Activated T-cell treated with anti-CD3 and anti-CD28 coated beads, Interleukin-2, amount 50 U/mL, for 4 hours (primary cell): ENCODE measurements around the gene FARS2. TPM values are rescaled to one million over a fixed set of nuclear protein-coding genes. Genes with fewer than 3 reads are reported as not detected.
A peak's percentile ranks its signal among the peaks of the same experiment; 100 is the strongest.
"Not testable (repeated sequence)": the region's sequence is repeated elsewhere in the genome, so short reads cannot be mapped to it uniquely, and the experiment has no call there.

Experiments used
- ATAC-seq, 2 donors: fragments of 200-7000 bp; cut with Tn5 transposase; one replicate each; pipeline ENCODE4 v1.10.0; 2021
- DNase-seq: peaks from one replicate; pipeline ENCODE4 v3.0.0-alpha.2; 2020
- H3K27me3 Mint-ChIP-seq: one replicate; pipeline ENCODE4 v1.8.0; 2021; ENCODE audit warnings: low read depth, mixed read lengths
- H3K36me3 Mint-ChIP-seq: one replicate; pipeline ENCODE4 v1.8.0; 2022; ENCODE audit warnings: mixed read lengths; ENCODE audit not compliant: insufficient read depth
- H3K4me1 Mint-ChIP-seq: one replicate; pipeline ENCODE4 v1.8.0; 2021; ENCODE audit warnings: low read depth, mixed read lengths
- H3K4me3 Mint-ChIP-seq: one replicate; pipeline ENCODE4 v1.8.0; 2021; ENCODE audit warnings: mild to moderate bottlenecking, moderate library complexity, mixed read lengths
- H3K9me3 Mint-ChIP-seq: one replicate; pipeline ENCODE4 v1.8.0; 2021; ENCODE audit warnings: mixed read lengths
- total RNA-seq, 3 donors: library from RNA; stranded (reverse); gene quantifications; one replicate each; pipeline ENCODE4 v1.2.1, GENCODE V29; 2021

The FARS2 gene
- total RNA-seq, 3 donors from 2014 or later: 28.3 to 31.0 (median 29.9) TPM

DNA sequence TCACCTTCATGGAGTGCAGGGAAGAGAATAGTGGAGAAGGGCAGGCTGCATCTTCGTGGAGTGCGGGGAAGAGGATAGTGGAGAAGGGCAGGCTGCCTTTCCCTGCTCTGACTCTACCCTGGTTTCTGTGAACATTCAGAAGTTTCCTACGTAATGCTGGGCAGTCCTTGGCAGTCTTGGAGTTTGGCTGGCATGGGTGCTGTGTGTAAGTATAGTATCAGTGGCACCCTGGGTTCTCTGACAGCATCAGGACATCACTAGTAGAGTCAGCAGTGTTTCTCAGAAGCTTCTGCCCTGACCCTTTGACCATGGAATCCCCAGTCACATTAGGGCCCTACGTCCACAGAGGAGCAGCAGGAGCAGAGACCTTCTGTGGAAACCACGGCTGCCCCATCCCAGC lies 392.5 kb downstream of the FARS2 start:
- ATAC-seq: no peak
- Mint-ChIP-seq H3K27me3 (no peaks in the 10 kb centered on the region), H3K9me3 (no peaks in the 10 kb centered on the region), H3K4me3 (no peak overlapping the region), H3K36me3 (peaks cover 28% of the 10 kb centered on the region), H3K4me1 (no peaks in the 10 kb centered on the region)
- DNase-seq: no peak

DNA sequence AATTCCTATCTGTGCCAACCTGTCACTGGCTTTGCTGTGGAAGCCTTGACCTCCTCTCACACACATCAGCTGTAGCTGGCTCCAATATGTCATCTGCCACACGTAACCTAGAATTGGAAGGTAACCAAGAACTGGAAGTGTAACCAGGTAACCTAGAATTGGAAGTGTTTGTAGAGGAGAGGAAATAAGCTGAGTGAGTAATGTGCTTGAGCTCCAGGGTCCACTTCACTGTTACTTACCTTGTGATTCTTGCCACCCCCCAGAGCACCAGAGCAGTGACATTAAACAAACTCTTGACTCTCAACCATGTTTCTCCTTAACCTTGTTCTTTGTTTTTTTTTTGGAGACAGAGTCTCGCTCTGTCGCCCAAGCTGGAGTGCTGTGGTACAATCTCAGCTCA lies 394.9 kb downstream of the FARS2 start:
- no peak for ATAC-seq
- peaks cover 5% of the 10 kb centered on the region for H3K4me1 Mint-ChIP-seq
- H3K27me3 Mint-ChIP-seq: no peaks in the 10 kb centered on the region
- no peak for DNase-seq
- H3K4me3 Mint-ChIP-seq: no peak overlapping the region
- peaks cover 23% of the 10 kb centered on the region for H3K36me3 Mint-ChIP-seq
- H3K9me3 Mint-ChIP-seq: no peaks in the 10 kb centered on the region

DNA sequence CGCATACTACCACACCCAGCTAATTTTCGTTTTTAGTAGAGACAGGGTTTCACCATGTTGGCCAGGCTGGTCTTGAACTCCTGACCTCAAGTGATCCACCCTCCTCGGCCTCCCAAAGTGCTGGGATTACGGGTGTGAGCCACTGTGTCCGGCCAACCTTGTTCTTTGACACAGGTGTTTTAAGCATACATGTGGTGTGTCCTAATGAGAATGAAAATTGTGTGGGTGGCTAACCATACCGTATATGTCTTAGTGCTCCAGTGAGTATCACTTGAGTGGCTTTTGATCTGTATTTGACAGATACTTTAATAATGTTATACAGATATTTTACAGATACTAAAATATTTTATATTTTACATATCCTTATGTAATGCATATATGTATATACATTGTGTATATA lies 395.4 kb downstream of the FARS2 start:
- DNase-seq, H3K4me3 Mint-ChIP-seq, H3K27me3 Mint-ChIP-seq, H3K4me1 Mint-ChIP-seq, ATAC-seq, H3K9me3 Mint-ChIP-seq: not testable (repeated sequence)
- H3K36me3 Mint-ChIP-seq: peaks cover 23% of the 10 kb centered on the region

DNA sequence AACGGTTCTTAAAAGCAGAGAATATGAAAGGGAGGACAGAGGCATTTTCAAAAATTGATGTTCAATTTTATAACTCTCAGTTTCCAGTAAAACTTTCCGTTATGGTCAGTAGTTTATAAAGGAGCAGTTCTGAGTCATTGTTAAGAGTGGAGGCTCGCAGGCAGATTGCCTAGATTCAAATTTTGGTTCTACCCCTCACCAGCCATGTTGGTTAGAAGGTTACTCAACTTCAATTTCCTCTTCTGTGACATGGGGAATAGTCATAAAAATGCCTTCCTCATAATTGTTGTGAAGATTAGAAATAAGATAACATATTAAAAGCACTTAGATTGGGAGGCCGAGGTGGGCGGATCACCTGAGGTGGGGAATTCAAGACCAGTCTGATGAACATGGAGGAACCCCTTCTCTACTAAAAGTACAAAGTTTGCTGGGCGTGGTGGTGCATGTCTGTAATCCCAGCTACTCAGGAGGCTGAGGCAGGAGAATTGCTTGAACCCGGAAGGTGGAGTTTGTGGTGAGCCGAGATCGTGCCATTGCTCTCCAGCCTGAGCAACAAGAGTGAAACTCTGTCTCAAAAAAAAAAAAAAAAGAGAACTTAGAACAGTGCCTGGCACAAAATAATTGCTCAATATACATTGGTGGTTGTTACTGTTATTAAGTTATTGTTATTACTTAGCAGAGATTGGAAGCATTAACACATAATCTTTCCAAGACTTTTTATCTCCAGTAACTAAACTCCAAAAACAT lies 396.5 kb downstream of the FARS2 start:
- H3K4me1 Mint-ChIP-seq: peaks cover 9% of the 10 kb centered on the region
- H3K36me3 Mint-ChIP-seq: peaks cover 21% of the 10 kb centered on the region
- DNase-seq (no peak), ATAC-seq (no peak)
- H3K9me3 Mint-ChIP-seq: no peaks in the 10 kb centered on the region
- no peaks in the 10 kb centered on the region for H3K27me3 Mint-ChIP-seq
- H3K4me3 Mint-ChIP-seq: no peak overlapping the region

DNA sequence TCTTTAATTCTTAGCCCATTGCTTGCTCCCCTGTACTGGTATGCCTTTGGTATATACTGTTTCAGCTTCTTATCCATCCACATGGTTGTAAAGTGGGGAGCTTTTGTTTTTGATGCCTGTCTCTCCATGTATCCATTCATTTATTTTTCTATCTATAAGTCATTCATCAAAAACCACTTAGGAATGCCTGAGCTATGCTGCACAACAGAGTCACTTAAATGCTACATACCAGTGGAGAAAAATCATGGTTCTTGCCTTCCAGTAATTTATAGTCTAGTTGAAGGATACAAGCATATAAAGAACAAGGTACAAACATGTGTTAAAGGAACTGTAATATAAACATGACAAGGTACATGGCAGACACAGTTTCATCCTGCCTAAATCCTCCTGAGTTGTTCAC lies 398.2 kb downstream of the FARS2 start:
- no peak overlapping the region for H3K4me3 Mint-ChIP-seq
- no peak for DNase-seq
- ATAC-seq: no peak
- peaks cover 23% of the 10 kb centered on the region for H3K4me1 Mint-ChIP-seq
- H3K27me3 Mint-ChIP-seq: no peaks in the 10 kb centered on the region
- peaks cover 16% of the 10 kb centered on the region for H3K36me3 Mint-ChIP-seq
- no peaks in the 10 kb centered on the region for H3K9me3 Mint-ChIP-seq

DNA sequence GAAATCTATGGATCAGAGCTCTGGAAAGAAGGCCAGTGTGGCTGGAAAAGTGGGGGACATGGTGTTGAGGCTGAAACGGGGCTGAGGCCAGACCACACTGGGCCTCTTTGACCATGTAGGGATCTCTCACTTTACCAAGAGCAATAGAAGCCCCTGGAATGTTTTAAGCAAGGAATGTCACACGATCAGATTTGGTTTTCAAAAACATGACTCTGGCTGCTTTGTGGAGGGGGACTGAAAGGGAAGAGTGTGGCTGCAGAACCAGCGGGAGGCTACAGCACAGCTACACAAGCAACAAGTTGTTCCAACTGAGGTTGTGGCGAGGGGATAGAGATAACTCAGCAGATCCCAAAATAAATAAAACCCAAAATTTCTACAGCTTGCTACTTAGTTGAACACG lies 399.5 kb downstream of the FARS2 start:
- H3K4me3 Mint-ChIP-seq: no peak overlapping the region
- ATAC-seq (no peak), DNase-seq (no peak)
- H3K9me3 Mint-ChIP-seq: no peaks in the 10 kb centered on the region
- H3K4me1 Mint-ChIP-seq: peaks cover 36% of the 10 kb centered on the region
- peaks cover 8% of the 10 kb centered on the region for H3K36me3 Mint-ChIP-seq
- no peaks in the 10 kb centered on the region for H3K27me3 Mint-ChIP-seq

DNA sequence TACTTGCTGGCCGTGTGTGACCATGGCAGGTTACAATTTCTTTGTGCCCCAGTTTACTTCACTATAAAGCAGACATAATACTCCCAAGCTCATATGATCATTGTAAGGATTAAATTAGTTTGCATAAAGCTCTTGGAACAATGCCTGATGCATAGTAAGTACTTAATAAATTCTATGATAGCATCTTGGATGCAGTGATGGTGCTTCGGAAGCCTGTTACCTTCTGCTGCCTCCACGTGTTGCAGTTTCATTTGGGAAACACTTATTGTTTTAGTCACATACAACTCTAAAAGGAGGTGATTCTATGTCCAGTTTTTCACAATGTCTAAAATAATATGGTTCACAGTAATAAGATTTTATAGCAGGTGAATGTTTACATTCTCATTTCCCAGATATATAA lies 401.5 kb downstream of the FARS2 start:
- Mint-ChIP-seq H3K27me3 (no peaks in the 10 kb centered on the region), H3K4me3 (no peak overlapping the region), H3K4me1 (peaks cover 51% of the 10 kb centered on the region), H3K36me3 (peaks cover 5% of the 10 kb centered on the region), H3K9me3 (no peaks in the 10 kb centered on the region)
- DNase-seq: no peak
- no peak for ATAC-seq

DNA sequence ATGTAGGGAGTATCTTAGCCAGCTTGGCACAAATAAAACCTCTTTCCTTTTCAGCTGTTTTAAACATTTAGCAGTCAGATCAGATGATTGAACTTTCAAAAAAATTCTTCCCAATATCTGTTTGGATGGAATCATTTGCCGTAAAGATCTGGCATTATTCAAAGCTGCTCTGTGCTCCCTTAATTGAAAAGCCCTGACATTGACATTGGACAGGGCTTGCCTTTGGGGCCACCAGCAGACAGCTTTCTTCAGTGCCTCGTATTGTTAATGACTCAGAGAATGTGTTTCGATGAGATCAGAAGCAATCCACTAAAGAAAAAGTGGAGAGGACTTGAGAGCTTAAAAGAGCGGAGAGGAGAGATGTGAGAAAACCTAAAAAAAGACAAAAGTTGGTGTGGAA lies 401.9 kb downstream of the FARS2 start:
- Mint-ChIP-seq H3K36me3 (peaks cover 4% of the 10 kb centered on the region), H3K9me3 (no peaks in the 10 kb centered on the region), H3K27me3 (no peaks in the 10 kb centered on the region), H3K4me3 (no peak overlapping the region), H3K4me1 (peaks cover 56% of the 10 kb centered on the region)
- no peak for ATAC-seq
- no peak for DNase-seq

DNA sequence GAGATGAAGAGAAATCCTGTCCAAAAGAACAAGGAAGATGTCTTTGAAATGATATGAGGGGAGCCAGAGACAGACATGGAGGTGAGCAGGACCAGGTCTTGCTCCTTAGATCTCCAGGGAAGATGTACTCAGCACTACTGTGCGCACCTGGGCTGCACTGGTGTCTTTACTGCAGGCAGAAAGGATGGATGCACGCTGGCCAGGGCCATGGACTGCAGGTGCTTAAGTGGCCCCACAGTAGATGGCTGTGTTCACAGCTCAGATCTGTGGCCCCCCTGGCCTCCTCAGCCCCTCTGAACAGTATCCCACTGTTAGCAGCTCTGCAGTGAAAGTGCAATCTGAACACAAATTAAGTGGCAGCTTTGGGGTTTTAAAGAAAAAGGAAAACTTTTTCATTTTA lies 402.4 kb downstream of the FARS2 start:
- DNase-seq (no peak), ATAC-seq (no peak)
- Mint-ChIP-seq H3K27me3 (no peaks in the 10 kb centered on the region), H3K4me3 (no peak overlapping the region), H3K9me3 (no peaks in the 10 kb centered on the region), H3K36me3 (peaks cover 3% of the 10 kb centered on the region), H3K4me1 (peaks cover 57% of the 10 kb centered on the region)

DNA sequence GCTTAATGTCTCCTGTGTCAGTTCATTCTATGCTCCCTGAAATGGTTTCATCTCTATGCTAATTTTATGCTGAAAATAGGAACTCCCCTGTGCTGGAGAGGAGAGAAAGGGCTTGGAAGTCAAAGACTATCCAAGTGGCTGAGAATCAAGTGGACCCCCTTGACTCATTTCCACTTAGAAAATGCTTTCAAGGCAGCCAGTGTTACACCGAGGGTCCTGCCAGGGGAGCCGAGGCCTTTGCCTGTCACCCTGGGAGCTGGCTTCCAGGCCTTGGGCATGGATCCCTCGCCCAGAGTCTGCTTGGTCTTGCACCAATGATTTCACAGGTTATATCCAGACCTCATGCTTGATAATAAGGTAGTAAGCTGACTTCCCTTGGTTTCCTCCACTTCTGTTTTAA lies 402.8 kb downstream of the FARS2 start:
- Mint-ChIP-seq H3K27me3 (no peaks in the 10 kb centered on the region), H3K36me3 (peaks cover 3% of the 10 kb centered on the region), H3K4me1 (peaks cover 59% of the 10 kb centered on the region), H3K9me3 (no peaks in the 10 kb centered on the region), H3K4me3 (no peak overlapping the region)
- DNase-seq: no peak
- no peak for ATAC-seq

DNA sequence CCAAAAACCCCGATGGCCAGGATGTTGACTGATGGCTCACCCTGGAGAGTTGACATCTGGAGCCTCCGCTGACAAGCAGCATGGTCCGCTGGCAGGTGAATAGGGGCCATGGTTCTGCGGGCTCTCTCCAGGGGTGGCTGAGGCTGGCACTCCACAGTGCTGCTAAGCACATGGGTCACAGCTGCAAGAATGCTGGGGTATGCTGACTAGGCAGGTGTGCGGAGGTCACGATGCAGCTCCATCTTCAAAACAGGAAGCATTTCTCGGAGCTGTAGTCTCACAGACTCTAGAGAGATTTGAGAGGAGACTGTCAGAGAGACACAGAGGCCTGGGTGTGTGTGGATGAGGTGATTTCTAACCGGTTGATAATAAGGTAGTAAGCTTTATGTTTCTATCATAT lies 403.9 kb downstream of the FARS2 start:
- H3K27me3 Mint-ChIP-seq: no peaks in the 10 kb centered on the region
- no peaks in the 10 kb centered on the region for H3K9me3 Mint-ChIP-seq
- ATAC-seq (peak; percentile 63 to 68), DNase-seq (peak; percentile 9)
- peaks cover 67% of the 10 kb centered on the region for H3K4me1 Mint-ChIP-seq
- peak overlapping the region; percentile 47 for H3K4me3 Mint-ChIP-seq
- H3K36me3 Mint-ChIP-seq: peaks cover 3% of the 10 kb centered on the region

DNA sequence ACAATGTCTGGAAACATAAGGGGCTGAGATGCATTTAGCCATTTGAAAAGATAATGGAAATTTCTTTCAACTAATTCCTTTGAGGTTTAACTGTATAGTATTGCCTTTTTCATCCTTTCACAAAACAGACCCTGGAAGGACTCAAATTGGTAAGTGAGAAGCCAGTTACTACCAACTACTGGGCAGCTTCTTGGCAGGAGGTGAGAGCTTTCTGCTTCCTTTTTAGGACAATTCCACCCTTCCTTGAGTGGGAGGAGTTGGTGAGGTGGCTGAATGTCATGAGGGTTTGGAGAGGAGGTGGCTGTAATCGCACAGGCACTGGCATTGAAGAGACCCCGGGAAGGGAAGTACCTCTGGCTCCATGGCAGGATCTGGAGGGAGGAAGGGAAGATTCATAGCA lies 404.4 kb downstream of the FARS2 start:
- H3K4me3 Mint-ChIP-seq: peak overlapping the region; percentile 47
- ATAC-seq (peak in 1 of 2 donors; percentile 6), DNase-seq (no peak)
- no peaks in the 10 kb centered on the region for H3K9me3 Mint-ChIP-seq
- H3K36me3 Mint-ChIP-seq: peaks cover 3% of the 10 kb centered on the region
- no peaks in the 10 kb centered on the region for H3K27me3 Mint-ChIP-seq
- H3K4me1 Mint-ChIP-seq: peaks cover 71% of the 10 kb centered on the region

DNA sequence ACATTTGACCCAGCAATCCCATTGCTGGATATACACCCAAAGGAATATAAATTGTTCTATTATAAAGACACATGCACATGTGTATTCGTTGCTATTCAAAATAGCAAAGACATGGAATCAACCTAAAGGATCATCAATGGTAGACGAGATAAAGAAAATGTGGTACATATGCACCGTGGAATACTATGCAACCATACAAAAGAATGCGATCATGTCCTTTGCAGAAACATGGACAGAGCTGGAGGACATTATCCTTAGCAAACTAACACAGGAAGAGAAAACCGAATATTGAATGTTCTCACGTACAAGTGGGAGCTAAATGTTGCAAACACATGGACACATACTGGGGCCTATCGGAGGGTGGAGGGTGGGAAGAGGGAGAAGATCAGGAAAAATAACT lies 405.4 kb downstream of the FARS2 start:
- Mint-ChIP-seq H3K9me3 (no peaks in the 10 kb centered on the region), H3K36me3 (peaks cover 5% of the 10 kb centered on the region), H3K4me3 (no peak overlapping the region), H3K27me3 (no peaks in the 10 kb centered on the region), H3K4me1 (peaks cover 73% of the 10 kb centered on the region)
- ATAC-seq: no peak
- DNase-seq: no peak

DNA sequence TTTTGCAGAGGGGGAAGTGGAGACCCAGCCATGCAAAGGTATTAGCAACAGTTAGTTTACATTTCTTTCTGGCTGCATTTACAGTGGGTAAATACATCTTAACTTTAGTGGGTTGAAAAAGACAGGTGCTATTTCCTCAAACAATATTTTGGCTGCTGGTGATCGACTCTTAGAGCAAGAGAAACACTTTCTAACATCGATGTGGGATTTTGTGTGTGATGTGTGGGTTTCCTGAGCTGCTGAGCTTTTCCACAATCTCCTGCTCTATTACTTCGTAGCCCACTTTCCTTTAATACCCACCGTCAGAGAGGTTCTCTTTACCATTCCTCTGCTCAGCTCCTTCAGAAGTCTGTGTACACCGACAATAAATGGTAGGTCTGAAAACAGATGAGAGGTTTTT lies 406.4 kb downstream of the FARS2 start:
- peak overlapping the region; percentile 45 for H3K4me3 Mint-ChIP-seq
- no peaks in the 10 kb centered on the region for H3K9me3 Mint-ChIP-seq
- peaks cover 5% of the 10 kb centered on the region for H3K36me3 Mint-ChIP-seq
- H3K27me3 Mint-ChIP-seq: no peaks in the 10 kb centered on the region
- peaks cover 78% of the 10 kb centered on the region for H3K4me1 Mint-ChIP-seq
- ATAC-seq (no peak), DNase-seq (no peak)

DNA sequence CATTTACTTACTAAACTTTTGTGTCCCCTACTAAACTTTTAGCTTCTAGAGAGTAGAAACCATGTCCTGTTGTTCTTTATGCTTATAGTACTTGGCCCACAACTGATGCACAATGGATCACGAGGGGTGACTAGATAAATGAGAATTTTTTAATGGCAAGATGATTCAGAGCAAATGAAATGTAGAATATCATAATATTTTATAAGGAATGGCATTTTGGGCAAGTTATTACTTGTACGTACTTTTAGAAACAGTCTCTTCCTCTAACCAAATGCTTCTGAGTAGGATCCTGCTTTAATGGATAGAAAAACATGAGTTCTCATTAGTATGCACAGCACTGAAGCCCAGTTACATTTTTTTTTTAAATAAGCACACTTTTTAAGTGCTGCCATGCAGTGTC lies 409.1 kb downstream of the FARS2 start:
- no peak for ATAC-seq
- H3K36me3 Mint-ChIP-seq: peaks cover 2% of the 10 kb centered on the region
- no peaks in the 10 kb centered on the region for H3K9me3 Mint-ChIP-seq
- no peak for DNase-seq
- no peaks in the 10 kb centered on the region for H3K27me3 Mint-ChIP-seq
- H3K4me1 Mint-ChIP-seq: peaks cover 55% of the 10 kb centered on the region
- H3K4me3 Mint-ChIP-seq: no peak overlapping the region
